C4-2B (cell line): Measurements from ENCODE around the gene ERO1A.

Experiments
- CTCF ChIP-seq: fragments of 450-650 bp; conservative IDR thresholded peaks from 2 replicates; pipeline ENCODE4 v1.5.1; 2017; ENCODE audit warnings: mild to moderate bottlenecking
- ZFX ChIP-seq: fragments of 450-650 bp; IDR thresholded peaks from 2 replicates; pipeline ENCODE4 v1.6.1; 2017

GRCh38 chr14:52602131-52602530 lies 93.2 kb downstream of the ERO1A start:
- TF ChIP-seq CTCF = no peak
- no peak for TF ChIP-seq ZFX
